ENCODE measurements around the gene PLEK.
A peak's percentile ranks its signal among the peaks of the same experiment; 100 is the strongest.
"Not testable (repeated sequence)": the region's sequence is repeated elsewhere in the genome, so short reads cannot be mapped to it uniquely, and the experiment has no call there.

PLEK gene, protein sequence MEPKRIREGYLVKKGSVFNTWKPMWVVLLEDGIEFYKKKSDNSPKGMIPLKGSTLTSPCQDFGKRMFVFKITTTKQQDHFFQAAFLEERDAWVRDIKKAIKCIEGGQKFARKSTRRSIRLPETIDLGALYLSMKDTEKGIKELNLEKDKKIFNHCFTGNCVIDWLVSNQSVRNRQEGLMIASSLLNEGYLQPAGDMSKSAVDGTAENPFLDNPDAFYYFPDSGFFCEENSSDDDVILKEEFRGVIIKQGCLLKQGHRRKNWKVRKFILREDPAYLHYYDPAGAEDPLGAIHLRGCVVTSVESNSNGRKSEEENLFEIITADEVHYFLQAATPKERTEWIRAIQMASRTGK

DNA sequence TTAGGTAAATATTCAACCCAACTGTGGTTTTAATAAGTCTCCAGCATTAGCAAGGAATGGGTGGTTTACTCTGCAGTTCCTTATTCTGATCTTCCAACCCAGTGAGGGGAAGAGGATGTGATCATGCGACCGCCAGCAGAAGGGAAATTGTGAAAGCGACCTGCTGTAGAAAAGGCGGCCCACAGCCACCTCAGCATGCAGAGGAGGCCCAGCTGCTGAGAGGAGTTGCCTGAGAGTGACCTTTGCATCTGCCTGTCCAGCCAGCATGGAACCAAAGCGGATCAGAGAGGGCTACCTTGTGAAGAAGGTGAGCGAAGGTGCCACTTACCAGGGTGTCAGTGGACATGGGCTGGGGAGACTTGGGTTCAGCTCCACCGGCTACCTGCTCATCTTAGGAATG lies at the start of gene PLEK:
PLEK (plus strand) TSS at position 196 of the 400 bp plus-strand sequence; CDS start at position 266, 70 bp downstream.
- DNase-seq = no peak

DNA sequence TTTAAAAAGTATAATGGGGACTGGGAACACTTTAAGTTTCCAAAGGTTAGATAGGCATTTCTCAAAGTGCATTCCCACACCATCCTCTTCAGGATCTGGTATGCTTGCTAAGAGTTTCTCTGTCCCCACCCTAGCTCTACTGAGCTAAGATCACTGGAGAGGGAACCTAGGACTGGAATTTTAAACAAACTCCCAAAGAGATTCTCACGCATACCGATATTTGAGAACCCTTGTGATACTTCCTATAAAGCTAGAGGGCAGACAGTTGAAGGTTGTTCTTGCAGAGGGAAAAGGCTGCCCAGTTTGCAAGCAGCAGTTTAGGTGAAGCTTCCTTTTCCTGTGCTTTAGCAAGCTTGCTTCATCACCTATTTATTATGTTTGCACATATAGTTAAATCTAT lies 49.0 kb upstream of the PLEK start:
- DNase-seq = no peak

DNA sequence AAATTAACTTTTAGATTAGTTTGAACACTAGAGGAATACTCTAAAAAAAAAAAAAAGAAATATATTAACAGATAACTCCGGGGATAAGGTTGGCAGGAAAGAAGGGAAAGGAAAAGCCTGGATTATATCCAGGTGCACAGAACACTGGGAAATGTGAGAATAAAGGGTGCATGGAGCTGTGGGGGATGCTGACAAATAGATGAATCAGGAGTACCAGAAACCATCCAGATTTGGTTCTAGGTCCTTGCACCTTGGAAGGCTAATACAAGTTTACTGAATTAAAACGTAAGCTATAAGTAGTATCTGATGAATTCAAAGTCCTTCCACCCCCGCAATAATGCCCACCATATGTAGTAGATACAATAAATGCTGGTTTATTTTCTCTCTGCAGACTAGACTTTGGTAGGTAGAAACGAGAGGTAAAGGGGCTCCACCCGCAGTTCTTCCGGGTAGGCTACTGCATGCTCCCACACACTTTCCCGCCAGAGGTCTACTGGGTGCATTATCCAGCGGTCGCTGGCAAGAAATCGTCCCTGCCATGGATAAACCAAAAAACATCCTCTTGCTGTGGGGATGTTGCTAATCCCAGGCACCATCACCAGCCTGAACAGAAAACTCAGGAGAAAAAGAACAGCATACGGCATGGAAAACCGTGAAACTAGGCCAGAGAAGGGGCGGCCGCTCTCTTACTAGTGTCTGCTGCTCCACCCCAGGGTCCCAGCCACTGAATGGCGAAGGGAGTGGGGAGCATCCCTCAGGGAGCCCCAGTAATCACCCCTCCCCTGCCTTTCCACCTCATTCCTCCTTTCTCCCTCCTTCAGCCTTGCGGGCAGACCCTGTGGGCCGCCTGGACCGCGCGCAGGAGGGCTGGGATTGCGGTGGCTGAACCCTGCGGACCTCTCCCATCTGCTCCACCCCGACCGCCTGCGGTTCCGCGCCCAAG lies 46.8 kb upstream of the PLEK start:
- no peak for DNase-seq

DNA sequence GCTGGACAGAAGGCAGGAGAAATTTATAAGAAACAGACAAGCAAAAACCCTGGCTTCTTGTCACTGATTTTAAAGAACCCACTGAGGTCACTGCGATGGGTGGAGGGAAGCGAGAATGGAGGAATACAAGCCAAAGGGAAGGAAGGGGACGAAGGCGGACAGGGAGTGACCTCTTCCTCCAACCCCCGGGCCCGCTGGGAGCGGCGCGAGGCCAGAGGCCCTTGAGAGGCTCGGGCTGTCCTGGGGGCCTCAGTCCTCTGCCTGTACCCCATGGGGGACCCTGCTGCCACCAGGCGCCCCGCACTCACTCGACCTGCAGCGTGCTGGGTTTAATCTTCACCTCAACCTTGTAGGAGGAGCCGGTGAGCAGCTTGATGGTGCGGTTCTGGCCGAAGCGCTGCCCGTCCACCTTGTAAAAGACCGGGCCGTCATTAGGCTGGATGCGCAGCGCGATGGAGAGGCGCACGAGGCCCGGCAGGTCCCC lies 46.1 kb upstream of the PLEK start:
- no peak for DNase-seq

- DNase-seq = peak; percentile 2
Measured at GRCh38 chr2:68319398-68320117, 45.5 kb upstream of the PLEK start, which contains the start of gene CNRIP1. TSS of gene CNRIP1 (minus strand) at chr2:68319949. CDS start at chr2:68319400, 549 bp downstream.

DNA sequence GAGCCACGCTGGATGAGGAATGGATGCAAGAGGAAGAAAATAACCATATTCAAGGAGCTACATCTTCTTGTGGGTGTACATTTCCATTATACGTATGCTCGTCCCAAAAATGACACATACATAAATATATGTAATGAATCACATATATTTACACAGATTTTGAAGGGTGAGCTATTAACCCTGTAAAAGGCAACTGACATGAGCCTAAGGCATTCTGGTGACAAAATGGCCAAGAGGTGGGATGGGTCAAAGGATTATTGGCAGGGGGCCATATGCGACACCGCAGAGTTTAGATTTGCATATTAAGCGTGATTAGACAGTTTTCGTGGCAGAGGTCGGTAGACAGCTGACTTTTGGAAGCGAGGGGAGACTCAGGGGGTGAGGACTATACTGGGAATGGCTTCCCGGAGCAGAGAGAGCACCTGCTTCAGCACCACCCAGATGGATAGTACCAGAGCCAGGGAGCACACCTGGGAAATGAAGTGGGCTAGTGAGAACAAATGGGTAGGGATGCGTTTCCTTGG lies 44.9 kb upstream of the PLEK start:
- no peak for DNase-seq

GRCh38 chr2:68325056-68325455 lies 40.0 kb upstream of the PLEK start:
- no peak for DNase-seq

- DNase-seq = no peak
Measured at GRCh38 chr2:68328901-68329300, 36.2 kb upstream of the PLEK start.

- no peak for DNase-seq
Measured at GRCh38 chr2:68330691-68331090, 34.4 kb upstream of the PLEK start.

- no peak for DNase-seq
Measured at GRCh38 chr2:68333009-68333408, 32.1 kb upstream of the PLEK start.

GRCh38 chr2:68333931-68334330 lies 31.2 kb upstream of the PLEK start:
- no peak for DNase-seq

- DNase-seq = no peak
Measured at GRCh38 chr2:68336192-68336591, 28.9 kb upstream of the PLEK start.

- no peak for DNase-seq
Measured at GRCh38 chr2:68340226-68341061, 24.6 kb upstream of the PLEK start.

- no peak for DNase-seq
Measured at GRCh38 chr2:68341062-68341329, 24.1 kb upstream of the PLEK start.

DNA sequence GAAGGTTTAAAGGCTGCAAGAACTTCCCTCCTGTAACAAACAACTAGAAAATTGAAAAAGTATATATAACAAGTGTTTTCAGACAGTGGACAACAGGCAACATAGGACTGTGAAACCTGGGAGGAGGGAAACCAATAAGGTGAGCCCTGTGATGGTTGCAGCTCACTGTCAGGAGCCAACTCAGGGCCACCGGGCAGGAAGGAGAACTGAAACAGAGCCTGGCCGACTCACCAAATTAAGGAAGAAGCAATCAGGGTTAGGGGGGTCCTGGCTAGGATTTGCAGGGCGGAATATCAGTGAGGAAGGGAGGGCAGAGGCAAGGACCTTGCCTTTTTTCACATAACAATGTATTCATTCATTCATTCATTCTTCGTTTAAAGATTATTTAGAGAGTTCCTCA lies 23.5 kb upstream of the PLEK start:
- no peak for DNase-seq

GRCh38 chr2:68342470-68342869 lies 22.6 kb upstream of the PLEK start:
- DNase-seq = no peak

DNA sequence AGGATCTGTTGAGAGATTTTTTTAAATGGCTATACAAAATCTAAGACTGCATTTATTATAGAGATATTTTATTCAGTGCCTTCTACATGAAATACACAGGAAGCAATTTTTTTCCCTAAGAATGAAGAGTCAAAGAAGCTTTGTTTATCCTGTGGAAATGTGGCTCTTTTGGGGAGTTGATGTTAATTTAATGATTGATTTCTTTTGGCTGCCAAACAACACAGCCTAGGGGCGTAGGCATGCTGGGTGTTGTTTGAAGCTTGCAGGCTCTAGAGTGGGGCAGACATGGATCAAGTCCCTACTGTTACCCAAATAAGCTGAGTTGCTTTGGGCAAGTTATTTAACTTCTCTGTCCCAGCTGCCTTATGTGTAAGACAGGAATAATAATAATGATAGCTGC lies 21.1 kb upstream of the PLEK start:
- DNase-seq = no peak

DNA sequence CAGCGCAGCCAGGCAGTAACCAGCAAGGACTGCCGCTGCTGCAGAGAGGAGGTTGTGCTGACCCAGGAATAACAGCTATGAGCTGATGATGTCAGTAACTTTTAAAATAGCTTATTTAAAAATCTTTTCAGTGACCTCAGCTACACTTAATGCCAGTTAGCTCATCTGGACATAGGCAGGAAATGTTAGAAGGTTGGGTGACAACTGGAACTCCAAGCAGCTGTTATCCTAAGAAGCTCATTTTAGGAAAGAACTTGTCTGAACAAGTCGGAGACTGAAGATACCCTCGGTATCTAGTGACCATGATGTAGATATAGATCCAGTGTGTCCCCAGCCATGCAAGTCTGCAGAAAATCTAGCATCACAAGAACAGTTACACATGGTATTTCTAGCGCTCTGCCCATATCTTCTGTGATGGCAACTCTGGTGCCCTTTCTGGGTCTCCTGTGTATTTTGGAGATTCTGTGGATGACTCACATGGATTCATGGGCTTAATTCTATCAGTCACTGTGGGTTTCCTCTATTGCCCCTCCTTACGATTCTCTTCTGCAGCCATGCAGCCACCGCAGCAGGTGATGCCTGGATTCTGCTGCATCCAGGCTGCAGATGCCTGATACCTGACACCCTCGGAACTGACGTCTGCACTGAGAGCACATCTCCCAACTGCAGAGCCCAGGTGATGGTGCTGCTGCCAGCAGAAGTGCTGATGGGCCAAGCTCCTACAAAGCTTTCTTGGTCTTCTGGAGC lies 19.8 kb upstream of the PLEK start:
- DNase-seq = no peak

DNA sequence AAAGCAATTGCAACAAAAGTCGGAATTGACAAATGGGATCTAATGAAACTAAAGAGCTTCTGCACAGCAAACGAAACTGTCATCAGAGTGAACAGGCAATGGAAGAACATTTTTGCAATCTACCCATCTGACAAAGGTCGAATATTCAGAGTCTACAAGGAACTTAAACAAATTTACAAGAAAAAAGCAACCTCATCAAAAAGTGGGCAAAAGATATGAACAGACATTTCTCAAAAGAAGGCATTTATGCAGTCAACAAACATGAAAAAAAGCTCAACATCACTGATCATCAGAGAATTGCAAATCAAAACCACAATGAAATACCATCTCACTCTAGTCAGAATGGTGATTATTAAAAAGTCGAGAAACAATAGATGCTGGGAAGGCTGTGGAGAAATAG lies 16.0 kb upstream of the PLEK start:
- DNase-seq = not testable (repeated sequence)

- DNase-seq = no peak
Measured at GRCh38 chr2:68351997-68352396, 13.1 kb upstream of the PLEK start.

GRCh38 chr2:68352651-68353391 lies 12.3 kb upstream of the PLEK start:
- DNase-seq = no peak

Measured in stimulated activated CD4-positive, alpha-beta T cell treated with anti-CD3 and anti-CD28 coated beads, Interleukin-4, amount 100 ng/mL, for 1 hour (primary cell).